PC-9 (cell line): ENCODE data around the gene FOXA1. TPM values are rescaled to one million over a fixed set of nuclear protein-coding genes. Genes with fewer than 3 reads are reported as not detected.

ENCODE experiments used
- BruUV-seq: library from RNA; stranded (reverse); fragments of 400-500 nt; replicated peaks from 2 replicates; lab custom pipeline; 2021; lab: Mats Ljungman, UMichigan
- CTCF ChIA-PET: fragments of 300-600 bp; sonication (Branson Sonifier 250); formaldehyde crosslinking; loops from one replicate; lab custom pipeline; 2022; ENCODE audit warnings: antibody characterized with exemption; lab: Charles Lee
- POLR2A ChIA-PET: fragments of 300-600 bp; sonication (Branson Sonifier 250); formaldehyde crosslinking; loops from one replicate; lab custom pipeline; 2022; ENCODE audit warnings: antibody characterized with exemption; ENCODE audit not compliant: unreplicated experiment; lab: Charles Lee
- DNase-seq, 2 experiments: peaks; one replicate each; pipeline versions ENCODE4 v3.0.0 to v3.0.0-alpha.2; 2015 to 2022; ENCODE audit warnings: mixed read lengths in 1 of 2
- H2AFZ ChIP-seq: fragments of 200-600 bp; sonication (generic); 2 replicates; pipeline ENCODE4 v1.8.1; 2017; ENCODE audit warnings: antibody characterized with exemption
- H3F3A ChIP-seq: fragments of 200-600 bp; sonication (generic); 2 replicates; pipeline ENCODE4 v1.8.1; 2017; ENCODE audit warnings: antibody characterized with exemption, mild to moderate bottlenecking, low read depth; ENCODE audit not compliant: insufficient read depth
- H3K27ac ChIP-seq: fragments of 200-600 bp; sonication (generic); 2 replicates; pipeline ENCODE4 v1.6.1; 2016; ENCODE audit warnings: mixed run types
- H3K27me3 ChIP-seq: fragments of 200-600 bp; sonication (generic); 2 replicates; pipeline ENCODE4 v1.6.1; 2016; ENCODE audit warnings: low read depth, mixed run types; ENCODE audit not compliant: insufficient read depth
- H3K36me3 ChIP-seq: fragments of 200-600 bp; sonication (generic); 2 replicates; pipeline ENCODE4 v1.6.1; 2016; ENCODE audit warnings: low read depth, mixed run types
- H3K4me1 ChIP-seq: fragments of 200-600 bp; sonication (generic); replicated peaks from 2 replicates; pipeline ENCODE4 v1.6.1; 2016; ENCODE audit warnings: mixed run types; ENCODE audit not compliant: insufficient read depth
- H3K4me2 ChIP-seq: fragments of 200-600 bp; sonication (generic); 2 replicates; pipeline ENCODE4 v1.6.1; 2017; ENCODE audit warnings: mixed run types
- H3K4me3 ChIP-seq: fragments of 200-600 bp; sonication (generic); 2 replicates; pipeline ENCODE4 v1.6.1; 2016; ENCODE audit warnings: mixed run types
- H3K79me2 ChIP-seq: fragments of 200-600 bp; sonication (generic); 2 replicates; pipeline ENCODE4 v1.6.1; 2017; ENCODE audit warnings: low read depth, mixed run types
- H3K9me2 ChIP-seq: fragments of 200-600 bp; sonication (generic); 2 replicates; pipeline ENCODE4 v1.8.1; 2017; ENCODE audit warnings: mild to moderate bottlenecking; ENCODE audit not compliant: insufficient read depth
- H3K9me3 ChIP-seq: fragments of 200-600 bp; sonication (generic); 2 replicates; pipeline ENCODE4 v1.8.1; 2016; ENCODE audit warnings: low read depth; ENCODE audit not compliant: insufficient read depth
- H4K20me1 ChIP-seq: fragments of 200-600 bp; sonication (generic); 2 replicates; pipeline ENCODE4 v1.8.1; 2017; ENCODE audit not compliant: insufficient read depth
- EZH2 ChIP-seq: fragments of 200-600 bp; sonication (generic); IDR thresholded peaks from 2 replicates; pipeline ENCODE4 v1.8.0; 2017; ENCODE audit warnings: antibody characterized with exemption, low read depth
- intact Hi-C: fragments of 100-400 bp; cut with micrococcal nuclease; formaldehyde crosslinking; loops from one replicate; pipeline ENCODE4 v1.10.0; 2022; ENCODE audit not compliant: unreplicated experiment
- total RNA-seq: library from RNA; stranded (reverse); gene quantifications from 2 replicates; pipeline ENCODE4 v1.2.3, GENCODE V29; 2021
- TF ChIP-seq, protein P1 (sequence below): fragments of 200-600 bp; sonication (generic); conservative IDR thresholded peaks from 2 replicates; pipeline ENCODE4 v1.6.1; 2017; ENCODE audit warnings: mixed run types, antibody characterized with exemption, mild to moderate bottlenecking, moderate library complexity

The FOXA1 gene
- total RNA-seq, 1 experiment from 2014 or later: 35.4 TPM

DNA sequence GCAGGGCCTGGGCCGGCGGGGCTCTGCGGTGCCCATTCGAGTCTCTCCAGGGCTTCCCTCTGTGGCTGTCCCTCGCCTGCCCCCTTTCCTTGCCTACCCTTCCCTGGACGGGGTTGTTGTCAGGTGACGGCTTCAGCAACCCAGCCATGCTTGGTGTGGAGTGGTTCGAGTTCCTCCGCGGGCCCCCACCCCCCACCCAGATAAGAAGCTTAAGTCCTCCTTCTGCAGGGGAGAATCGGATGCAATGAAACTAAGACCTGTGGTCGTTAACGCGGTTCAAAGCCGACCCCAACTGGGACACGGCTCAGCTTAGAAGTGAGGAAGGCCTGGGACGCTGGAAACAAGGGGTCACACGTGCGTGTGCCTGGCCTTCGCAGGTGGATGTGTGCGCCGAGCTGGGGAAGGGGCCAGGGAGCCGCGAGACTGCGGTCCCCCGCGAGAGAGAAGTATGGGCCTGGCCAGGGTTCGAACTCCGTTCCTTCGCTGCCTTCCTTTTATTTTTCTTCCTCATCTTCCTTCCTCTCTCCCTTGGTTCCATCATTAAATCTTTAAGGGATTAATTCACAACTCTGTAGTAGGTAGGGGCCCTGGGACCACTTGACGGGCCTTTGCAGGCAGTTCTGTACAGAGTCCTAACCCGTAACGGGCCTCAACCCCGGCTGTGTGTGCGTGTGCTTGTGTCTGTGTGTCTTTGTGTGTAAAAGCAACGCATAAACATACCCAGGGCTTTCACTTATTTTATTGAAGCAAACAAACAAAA lies 3.9 kb upstream of the FOXA1 start:
- H3K4me1 ChIP-seq: peaks cover 14% of the 10 kb centered on the region
- no peaks in the 10 kb centered on the region for H3K27me3 ChIP-seq
- TF ChIP-seq EZH2: no peak
- TF ChIP-seq, protein P1, sequence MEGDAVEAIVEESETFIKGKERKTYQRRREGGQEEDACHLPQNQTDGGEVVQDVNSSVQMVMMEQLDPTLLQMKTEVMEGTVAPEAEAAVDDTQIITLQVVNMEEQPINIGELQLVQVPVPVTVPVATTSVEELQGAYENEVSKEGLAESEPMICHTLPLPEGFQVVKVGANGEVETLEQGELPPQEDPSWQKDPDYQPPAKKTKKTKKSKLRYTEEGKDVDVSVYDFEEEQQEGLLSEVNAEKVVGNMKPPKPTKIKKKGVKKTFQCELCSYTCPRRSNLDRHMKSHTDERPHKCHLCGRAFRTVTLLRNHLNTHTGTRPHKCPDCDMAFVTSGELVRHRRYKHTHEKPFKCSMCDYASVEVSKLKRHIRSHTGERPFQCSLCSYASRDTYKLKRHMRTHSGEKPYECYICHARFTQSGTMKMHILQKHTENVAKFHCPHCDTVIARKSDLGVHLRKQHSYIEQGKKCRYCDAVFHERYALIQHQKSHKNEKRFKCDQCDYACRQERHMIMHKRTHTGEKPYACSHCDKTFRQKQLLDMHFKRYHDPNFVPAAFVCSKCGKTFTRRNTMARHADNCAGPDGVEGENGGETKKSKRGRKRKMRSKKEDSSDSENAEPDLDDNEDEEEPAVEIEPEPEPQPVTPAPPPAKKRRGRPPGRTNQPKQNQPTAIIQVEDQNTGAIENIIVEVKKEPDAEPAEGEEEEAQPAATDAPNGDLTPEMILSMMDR: no peak
- ChIA-PET POLR2A (no interaction called here), CTCF (interaction anchor here (0.5 to 0.6 kb wide), 2 partner anchors 27 to 1668 kb away, joined by 3 to 4 read pairs; no protein-coding TSS in a partner anchor)
- intact Hi-C loops: loop anchor here (5.0 to 10.0 kb wide), 2 partner anchors 98 to 624 kb away; no protein-coding TSS in a partner anchor
- H3F3A ChIP-seq: peaks cover 28% of the 10 kb centered on the region
- DNase-seq: no peak
- H3K4me2 ChIP-seq: peak overlapping the region; percentile 83
- peak overlapping the region; percentile 84 for H2AFZ ChIP-seq
- peaks cover 55% of the 10 kb centered on the region for H3K79me2 ChIP-seq
- H4K20me1 ChIP-seq: no peaks in the 10 kb centered on the region
- TSS peak; percentile 0 for BruUV-seq
- no peaks in the 10 kb centered on the region for H3K9me3 ChIP-seq
- H3K27ac ChIP-seq: peak overlapping the region; percentile 99
- no peaks in the 10 kb centered on the region for H3K36me3 ChIP-seq
- H3K9me2 ChIP-seq: no peaks in the 10 kb centered on the region
- peak overlapping the region; percentile 78 for H3K4me3 ChIP-seq

DNA sequence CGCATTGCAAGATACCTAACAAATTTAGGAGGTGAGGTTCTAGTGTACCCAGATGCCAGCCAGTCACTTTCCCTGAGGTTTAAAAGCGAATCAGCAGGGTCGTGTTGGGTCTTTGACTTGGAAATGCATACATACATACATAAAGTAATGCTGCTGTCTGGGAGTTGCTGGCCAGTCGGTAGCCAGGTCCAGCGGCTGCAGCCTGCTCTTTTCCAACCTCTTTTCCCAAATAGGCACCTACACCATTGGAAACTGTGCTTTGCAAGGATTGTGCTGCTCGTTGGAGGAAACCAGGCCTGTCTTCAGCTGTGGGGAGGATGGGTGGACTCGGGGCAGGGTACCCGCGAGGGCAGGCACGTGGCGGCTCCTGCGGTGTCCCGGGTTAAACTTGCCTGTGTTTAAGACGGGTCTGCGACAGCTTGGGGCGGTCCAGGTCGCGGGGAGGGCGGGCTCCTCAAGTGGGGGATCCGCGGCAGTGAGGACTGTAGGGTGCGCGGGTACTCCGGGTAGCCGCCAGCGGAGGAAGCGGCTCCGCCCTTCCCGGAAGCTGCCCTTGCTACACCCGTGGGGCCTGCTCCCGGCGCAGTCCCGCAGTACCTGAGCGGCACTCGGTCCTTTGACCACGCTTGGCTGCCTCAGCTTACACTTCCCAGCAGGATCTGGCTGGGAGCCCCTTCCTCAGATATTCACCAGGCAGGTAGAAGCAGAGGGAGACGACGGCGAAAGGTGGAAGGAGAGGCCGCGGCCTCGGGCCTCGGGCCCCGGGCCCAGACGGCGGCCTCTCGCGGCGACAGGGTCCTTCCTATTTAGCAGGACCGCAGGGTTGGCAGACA lies 3.1 kb upstream of the FOXA1 start:
- Histone ChIP-seq H3K27me3 (no peaks in the 10 kb centered on the region), H3K4me2 (peak overlapping the region; percentile 83), H3K79me2 (peaks cover 63% of the 10 kb centered on the region), H3K4me3 (peak overlapping the region; percentile 78), H3F3A (peaks cover 35% of the 10 kb centered on the region), H3K27ac (peak overlapping the region; percentile 99), H2AFZ (peak overlapping the region; percentile 84), H4K20me1 (no peaks in the 10 kb centered on the region), H3K9me2 (no peaks in the 10 kb centered on the region), H3K36me3 (no peaks in the 10 kb centered on the region), H3K4me1 (peaks cover 14% of the 10 kb centered on the region), H3K9me3 (no peaks in the 10 kb centered on the region)
- ChIA-PET CTCF (interaction anchor here (0.5 to 0.6 kb wide), 3 partner anchors 27 to 1179 kb away, joined by 4 to 5 read pairs (median 4); no protein-coding TSS in a partner anchor), POLR2A (interaction anchor here (0.6 kb wide), 1 partner anchor 922 kb away, joined by 4 read pairs; no protein-coding TSS in a partner anchor)
- BruUV-seq: no TSS peak
- intact Hi-C loops: loop anchor here (5.0 to 10.0 kb wide), 2 partner anchors 99 to 623 kb away; no protein-coding TSS in a partner anchor
- TF ChIP-seq, protein P1: peak; percentile 13; the same call in 1 of the 2 replicates
- no peak for TF ChIP-seq EZH2
- peak; percentile 67 to 71 for DNase-seq

DNA sequence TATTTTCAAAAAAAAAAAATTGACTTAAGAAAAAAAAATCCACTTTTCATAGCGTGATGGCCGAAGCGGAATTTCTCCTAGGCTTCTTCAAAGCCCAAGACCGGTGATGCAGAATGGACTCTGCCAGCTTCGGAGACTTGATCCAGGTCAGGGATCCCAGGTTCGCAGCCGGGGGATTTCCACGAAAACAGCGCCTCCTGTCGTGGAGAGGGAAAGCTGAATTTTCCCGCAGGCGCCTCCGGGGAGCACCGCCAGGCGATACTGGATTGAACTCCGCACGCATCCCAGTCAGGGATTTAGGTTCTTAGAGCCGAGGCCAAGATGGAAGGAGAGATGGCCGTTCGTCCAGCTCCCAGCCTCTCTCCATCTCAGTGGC lies 2.5 kb upstream of the FOXA1 start:
- intact Hi-C loops: loop anchor here (5.0 to 10.0 kb wide), 2 partner anchors 100 to 623 kb away; no protein-coding TSS in a partner anchor
- ChIA-PET CTCF (interaction anchor here (0.6 kb wide), 2 partner anchors 227 to 1179 kb away, joined by 4 to 5 read pairs; no protein-coding TSS in a partner anchor), POLR2A (interaction anchor here (0.6 kb wide), 2 partner anchors 363 to 922 kb away, joined by 4 read pairs; no protein-coding TSS in a partner anchor)
- peak overlapping the region; percentile 99 for H3K27ac ChIP-seq
- no peaks in the 10 kb centered on the region for H3K27me3 ChIP-seq
- H3K4me1 ChIP-seq: peaks cover 14% of the 10 kb centered on the region
- no TSS peak for BruUV-seq
- no peaks in the 10 kb centered on the region for H3K36me3 ChIP-seq
- H3K9me3 ChIP-seq: no peaks in the 10 kb centered on the region
- H2AFZ ChIP-seq: peak overlapping the region; percentile 84; the same call in 1 of the 2 replicates
- no peaks in the 10 kb centered on the region for H3K9me2 ChIP-seq
- peak overlapping the region; percentile 78 for H3K4me3 ChIP-seq
- DNase-seq: peak; percentile 58 to 59
- no peak for TF ChIP-seq EZH2
- TF ChIP-seq, protein P1: peak; percentile 67
- peaks cover 35% of the 10 kb centered on the region for H3F3A ChIP-seq
- H3K4me2 ChIP-seq: peak overlapping the region; percentile 83
- no peaks in the 10 kb centered on the region for H4K20me1 ChIP-seq
- H3K79me2 ChIP-seq: peaks cover 69% of the 10 kb centered on the region
